ENCODE measurements around the gene IMPDH2.
"Not testable (repeated sequence)": the region's sequence is repeated elsewhere in the genome, so short reads cannot be mapped to it uniquely, and the experiment has no call there.

Gene IMPDH2

GRCh38 chr3:49021213-49021812 is 7.9 kb downstream of the IMPDH2 start:
- peak; percentile 99 for DNase-seq

- peak; percentile 70 for DNase-seq
Measured at GRCh38 chr3:49020330-49021212, 8.6 kb downstream of the IMPDH2 start.

GRCh38 chr3:49019941-49020329 is 9.3 kb downstream of the IMPDH2 start:
- no peak for DNase-seq

- no peak for DNase-seq
Measured at GRCh38 chr3:49018707-49019006, 10.5 kb downstream of the IMPDH2 start.

GRCh38 chr3:49017971-49018706 is 11.1 kb downstream of the IMPDH2 start, which contains the start of gene DALRD3:
Gene DALRD3 (minus strand): TSS chr3:49018580. CDS start chr3:49018564, 16 bp downstream.
- peak; percentile 88 for DNase-seq

GRCh38 chr3:49017229-49017970 is 11.8 kb downstream of the IMPDH2 start:
- DNase-seq = peak; percentile 67

GRCh38 chr3:49016414-49017228 is 12.6 kb downstream of the IMPDH2 start:
- peak; percentile 61 for DNase-seq

GRCh38 chr3:49015765-49016164 is 13.4 kb downstream of the IMPDH2 start:
- no peak for DNase-seq

GRCh38 chr3:49015072-49015471 is 14.1 kb downstream of the IMPDH2 start:
- DNase-seq = no peak

GRCh38 chr3:49013738-49014660 is 15.2 kb downstream of the IMPDH2 start:
- DNase-seq = peak; percentile 77

GRCh38 chr3:49013113-49013737 is 16.0 kb downstream of the IMPDH2 start:
- DNase-seq = no peak

- DNase-seq = no peak
Measured at GRCh38 chr3:49012441-49013017, 16.7 kb downstream of the IMPDH2 start.

- no peak for DNase-seq
Measured at GRCh38 chr3:49009396-49009795, 19.8 kb downstream of the IMPDH2 start.

GRCh38 chr3:49008627-49009026 is 20.6 kb downstream of the IMPDH2 start:
- not testable (repeated sequence) for DNase-seq

GRCh38 chr3:49007771-49008528 is 21.2 kb downstream of the IMPDH2 start:
- DNase-seq = peak; percentile 92

- peak; percentile 97 for DNase-seq
Measured at GRCh38 chr3:49007068-49007770, 22.0 kb downstream of the IMPDH2 start, which contains the start of gene WDR6. Gene WDR6 (plus strand): TSS chr3:49007391. CDS start chr3:49007432, 41 bp downstream.

GRCh38 chr3:49006408-49007067 is 22.7 kb downstream of the IMPDH2 start:
- DNase-seq = no peak

GRCh38 chr3:49005998-49006397 is 23.2 kb downstream of the IMPDH2 start:
- DNase-seq = no peak
